BLaER1 treated with 17β-estradiol and CSF1 and Interleukin-3, amounts not matched to agents 10 nM and 100 nM (cell line): Measurements from ENCODE around the gene ZMIZ1.

Source experiments
- H3K27ac ChIP-seq, 11 experiments: shearing (Covaris generic); formaldehyde crosslinking; 2 replicates each; pipeline ENCODE4 v1.8.1; 2022
- H3K27me3 ChIP-seq, 11 experiments: shearing (Covaris generic); formaldehyde crosslinking; 2 replicates each; pipeline ENCODE4 v1.8.1; 2022
- H3K36me3 ChIP-seq, 11 experiments: shearing (Covaris generic); formaldehyde crosslinking; 2 replicates each; pipeline ENCODE4 v1.8.1; 2022
- H3K4me1 ChIP-seq, 10 experiments: shearing (Covaris generic); formaldehyde crosslinking; 2 replicates each; pipeline ENCODE4 v1.8.1; 2022
- H3K4me2 ChIP-seq, 11 experiments: shearing (Covaris generic); formaldehyde crosslinking; 2 replicates each; pipeline ENCODE4 v1.8.1; 2022
- H3K4me3 ChIP-seq, 10 experiments: shearing (Covaris generic); formaldehyde crosslinking; 2 replicates each; pipeline ENCODE4 v1.8.1; 2022
- H3K9ac ChIP-seq, 11 experiments: shearing (Covaris generic); formaldehyde crosslinking; 2 replicates each; pipeline ENCODE4 v1.8.1; 2022
- H3K9me3 ChIP-seq, 11 experiments: shearing (Covaris generic); formaldehyde crosslinking; replicated peaks in 1 of 11; 2 replicates each; pipeline ENCODE4 v1.8.1; 2022
- H4K20me1 ChIP-seq, 11 experiments: shearing (Covaris generic); formaldehyde crosslinking; 2 replicates each; pipeline ENCODE4 v1.8.1; 2022
- Cebpa-rat ChIP-seq, 11 experiments: shearing (Covaris generic); IDR thresholded peaks; 2 replicates each; pipeline ENCODE4 v1.8.1; 2022

ZMIZ1 gene

GRCh38 chr10:79098061-79098460 lies 29.3 kb downstream of the ZMIZ1 start:
- Histone ChIP-seq H3K9me3 (no peaks in the 10 kb centered on the region), H3K27ac (peak overlapping the region in 3 of 11 experiments; percentile 18 to 52 (median 37); a peak in 5 of 22 replicates), H3K9ac (peak overlapping the region in 2 of 11 experiments; percentile 15 to 20; a peak in 1 of 22 replicates), H3K36me3 (peaks cover 0 to 28% (median 2%) of the 10 kb centered on the region in 11 experiments; a peak in 8 of 22 replicates), H3K27me3 (no peaks in the 10 kb centered on the region), H4K20me1 (peaks cover 92 to 100% (median 99%) of the 10 kb centered on the region in 11 experiments), H3K4me2 (peak overlapping the region; percentile 73 to 100 (median 96)), H3K4me3 (no peak overlapping the region), H3K4me1 (peaks cover 100% of the 10 kb centered on the region in 10 experiments)
- TF ChIP-seq Cebpa-rat (IDR thresholded peaks at IDR 0.05), result no peak

GRCh38 chr10:79098596-79099015 lies 29.8 kb downstream of the ZMIZ1 start:
- Histone ChIP-seq H3K9ac (peak overlapping the region in 3 of 11 experiments; percentile 8 to 23 (median 9); a peak in 1 of 22 replicates), H3K4me1 (peaks cover 100% of the 10 kb centered on the region in 10 experiments)

GRCh38 chr10:79099898-79100448 lies 31.2 kb downstream of the ZMIZ1 start:
- TF ChIP-seq Cebpa-rat (IDR thresholded peaks at IDR 0.05), result no peak
- H4K20me1 ChIP-seq, result peaks cover 80 to 100% (median 99%) of the 10 kb centered on the region in 11 experiments
- H3K27ac ChIP-seq, result peak overlapping the region in 3 of 11 experiments; percentile 91 to 93 (median 93); a peak in 4 of 22 replicates
- peak overlapping the region; percentile 73 to 100 (median 96) for H3K4me2 ChIP-seq
- H3K36me3 ChIP-seq, result peaks cover 0 to 28% (median 0%) of the 10 kb centered on the region in 11 experiments; a peak in 8 of 22 replicates
- peak overlapping the region in 4 of 11 experiments; percentile 70 to 82 (median 79); a peak in 4 of 22 replicates for H3K9ac ChIP-seq
- no peaks in the 10 kb centered on the region for H3K9me3 ChIP-seq
- H3K4me1 ChIP-seq, result peaks cover 100% of the 10 kb centered on the region in 10 experiments
- no peak overlapping the region for H3K4me3 ChIP-seq
- no peaks in the 10 kb centered on the region for H3K27me3 ChIP-seq

More at GRCh38 chr10:79098596-79099015, 29.8 kb downstream of the ZMIZ1 start:
- H4K20me1 ChIP-seq, result peaks cover 88 to 100% (median 99%) of the 10 kb centered on the region in 11 experiments
- no peaks in the 10 kb centered on the region for H3K9me3 ChIP-seq
- peak overlapping the region; percentile 73 to 100 (median 96) for H3K4me2 ChIP-seq
- TF ChIP-seq Cebpa-rat (IDR thresholded peaks at IDR 0.05), result no peak
- H3K4me3 ChIP-seq, result no peak overlapping the region
- no peaks in the 10 kb centered on the region for H3K27me3 ChIP-seq
- peaks cover 0 to 28% (median 2%) of the 10 kb centered on the region in 11 experiments; a peak in 8 of 22 replicates for H3K36me3 ChIP-seq
- H3K27ac ChIP-seq, result peak overlapping the region in 2 of 11 experiments; percentile 34 to 93; a peak in 5 of 22 replicates

GRCh38 chr10:79100771-79101170 lies 32.0 kb downstream of the ZMIZ1 start:
- no peak overlapping the region for H3K4me3 ChIP-seq
- H3K36me3 ChIP-seq, result peaks cover 0 to 23% (median 0%) of the 10 kb centered on the region in 11 experiments; a peak in 6 of 22 replicates
- peak overlapping the region in 7 of 11 experiments; percentile 12 to 93 (median 83); a peak in 9 of 22 replicates for H3K27ac ChIP-seq
- peaks cover 100% of the 10 kb centered on the region in 10 experiments for H3K4me1 ChIP-seq
- no peak for TF ChIP-seq Cebpa-rat (IDR thresholded peaks at IDR 0.05)
- no peaks in the 10 kb centered on the region for H3K27me3 ChIP-seq
- H3K9me3 ChIP-seq, result no peaks in the 10 kb centered on the region
- peaks cover 78 to 100% (median 99%) of the 10 kb centered on the region in 11 experiments for H4K20me1 ChIP-seq
- H3K4me2 ChIP-seq, result peak overlapping the region; percentile 73 to 100 (median 96)
- peak overlapping the region in 8 of 11 experiments; percentile 57 to 82 (median 72); a peak in 12 of 22 replicates for H3K9ac ChIP-seq

- Histone ChIP-seq H3K9ac (peak overlapping the region; percentile 57 to 82 (median 70)), H3K4me2 (peak overlapping the region; percentile 73 to 100 (median 96)), H3K9me3 (no peaks in the 10 kb centered on the region), H3K4me1 (peaks cover 100% of the 10 kb centered on the region in 10 experiments), H3K27ac (peak overlapping the region; percentile 25 to 93 (median 79); a peak in 20 of 22 replicates), H3K4me3 (peak overlapping the region in 9 of 10 experiments; percentile 7 to 58 (median 43); a peak in 16 of 20 replicates), H3K36me3 (peaks cover 0 to 16% (median 0%) of the 10 kb centered on the region in 11 experiments; a peak in 4 of 22 replicates), H4K20me1 (peaks cover 77 to 100% (median 99%) of the 10 kb centered on the region in 11 experiments), H3K27me3 (no peaks in the 10 kb centered on the region)
- TF ChIP-seq Cebpa-rat (IDR thresholded peaks at IDR 0.05), result no peak
These were observed 33.1 kb downstream of the ZMIZ1 start for GRCh38 chr10:79101560-79102497.

GRCh38 chr10:79102498-79102874 lies 33.7 kb downstream of the ZMIZ1 start:
- no peaks in the 10 kb centered on the region for H3K9me3 ChIP-seq
- no peak for TF ChIP-seq Cebpa-rat (IDR thresholded peaks at IDR 0.05)
- H3K27ac ChIP-seq, result peak overlapping the region in 10 of 11 experiments; percentile 50 to 93 (median 81); a peak in 20 of 22 replicates
- H3K4me2 ChIP-seq, result peak overlapping the region; percentile 73 to 100 (median 96)
- peak overlapping the region in 9 of 10 experiments; percentile 7 to 58 (median 43); a peak in 16 of 20 replicates for H3K4me3 ChIP-seq
- peaks cover 100% of the 10 kb centered on the region in 10 experiments for H3K4me1 ChIP-seq
- peaks cover 77 to 100% (median 99%) of the 10 kb centered on the region in 11 experiments for H4K20me1 ChIP-seq
- no peaks in the 10 kb centered on the region for H3K27me3 ChIP-seq
- peaks cover 0 to 11% (median 0%) of the 10 kb centered on the region in 11 experiments; a peak in 4 of 22 replicates for H3K36me3 ChIP-seq
- peak overlapping the region; percentile 57 to 82 (median 70); a peak in 21 of 22 replicates for H3K9ac ChIP-seq

- Histone ChIP-seq H3K36me3 (peaks cover 0 to 11% (median 0%) of the 10 kb centered on the region in 11 experiments; a peak in 4 of 22 replicates), H3K9ac (peak overlapping the region; percentile 57 to 82 (median 70); a peak in 19 of 22 replicates), H3K27ac (peak overlapping the region in 10 of 11 experiments; percentile 50 to 93 (median 81); a peak in 19 of 22 replicates), H3K4me1 (peaks cover 99 to 100% (median 100%) of the 10 kb centered on the region in 10 experiments), H4K20me1 (peaks cover 77 to 100% (median 99%) of the 10 kb centered on the region in 11 experiments), H3K4me3 (peak overlapping the region in 8 of 10 experiments; percentile 0 to 58 (median 42); a peak in 11 of 20 replicates), H3K9me3 (no peaks in the 10 kb centered on the region), H3K27me3 (no peaks in the 10 kb centered on the region), H3K4me2 (peak overlapping the region; percentile 73 to 100 (median 96))
- no peak for TF ChIP-seq Cebpa-rat (IDR thresholded peaks at IDR 0.05)
These were observed 34.4 kb downstream of the ZMIZ1 start for GRCh38 chr10:79103129-79103528.

- peak overlapping the region in 10 of 11 experiments; percentile 50 to 93 (median 81); a peak in 20 of 22 replicates for H3K27ac ChIP-seq
- no peaks in the 10 kb centered on the region for H3K9me3 ChIP-seq
- H3K36me3 ChIP-seq, result peaks cover 0 to 11% (median 0%) of the 10 kb centered on the region in 11 experiments; a peak in 3 of 22 replicates
- H3K9ac ChIP-seq, result peak overlapping the region in 10 of 11 experiments; percentile 57 to 82 (median 72); a peak in 18 of 22 replicates
- peaks cover 95 to 100% (median 100%) of the 10 kb centered on the region in 10 experiments for H3K4me1 ChIP-seq
- peak overlapping the region; percentile 73 to 100 (median 96) for H3K4me2 ChIP-seq
- peak in 1 of 11 experiments; percentile 51; a peak in 1 of 22 replicates for TF ChIP-seq Cebpa-rat (IDR thresholded peaks at IDR 0.05)
- peak overlapping the region in 7 of 10 experiments; percentile 0 to 58 (median 43); a peak in 10 of 20 replicates for H3K4me3 ChIP-seq
- peaks cover 77 to 100% (median 99%) of the 10 kb centered on the region in 11 experiments for H4K20me1 ChIP-seq
- H3K27me3 ChIP-seq, result no peaks in the 10 kb centered on the region
These were observed 34.8 kb downstream of the ZMIZ1 start for GRCh38 chr10:79103585-79103984.
